ENCODE data around the gene ZNF260. TPM values are rescaled to one million over a fixed set of nuclear protein-coding genes. Genes with fewer than 3 reads are reported as not detected.

ZNF260 gene
- total RNA-seq, 2 donors from 2014 or later = 3.0 to 16.3 TPM

GRCh38 chr19:36528921-36529518, 949 bp upstream of the ZNF260 start:
- no peaks in the 10 kb centered on the region for H3K9me3 ChIP-seq
- no peak for TF ChIP-seq POLR2A (IDR thresholded peaks at IDR 0.05)
- no peak for TF ChIP-seq CTCF (IDR thresholded peaks at IDR 0.05)
- no peaks in the 10 kb centered on the region for H3K36me3 ChIP-seq (replicated peaks in 1 of 2; ENCODE audit: insufficient read depth in 1 of 2, low read depth in 2 of 2)
- intact Hi-C loops (cut with DNase I) = no loop called here
- WGBS, 2 donors = 4 to 11% methylated on average over 12 of the region's 12 CpGs
- peak; percentile 3 for ATAC-seq
- H3K27me3 ChIP-seq = no peaks in the 10 kb centered on the region
- peak in 2 of 4 donors; percentile 12 to 14 for DNase-seq
- H3K27ac ChIP-seq = peak overlapping the region; percentile 81 to 92 (median 86)
- peaks cover 22% of the 10 kb centered on the region for H3K4me1 ChIP-seq
- H3K4me3 ChIP-seq = peak overlapping the region; percentile 12 to 39

GRCh38 chr19:36527873-36528193, 238 bp downstream of the ZNF260 start:
- Histone ChIP-seq H3K9me3 (peaks cover 0 to 5% (median 0%) of the 10 kb centered on the region in 3 donors), H3K36me3 (replicated peaks in 1 of 2; ENCODE audit: insufficient read depth in 1 of 2, low read depth in 2 of 2) (peaks cover 0 to 4% of the 10 kb centered on the region in 2 donors), H3K4me3 (peak overlapping the region; percentile 39 to 54), H3K27ac (peak overlapping the region; percentile 81 to 92 (median 86)), H3K27me3 (no peaks in the 10 kb centered on the region), H3K4me1 (peaks cover 22% of the 10 kb centered on the region)
- no peak for ATAC-seq
- intact Hi-C loops (cut with DNase I) = no loop called here
- no peak for TF ChIP-seq POLR2A (IDR thresholded peaks at IDR 0.05)
- no peak for DNase-seq
- 1% methylated on average over 13 of the region's 13 CpGs for WGBS, 2 donors

GRCh38 chr19:36527341-36527740, 730 bp downstream of the ZNF260 start:
- Histone ChIP-seq H3K9me3 (peaks cover 0 to 9% (median 0%) of the 10 kb centered on the region in 3 donors), H3K36me3 (replicated peaks in 1 of 2; ENCODE audit: insufficient read depth in 1 of 2, low read depth in 2 of 2) (peaks cover 0 to 4% of the 10 kb centered on the region in 2 donors), H3K27ac (peak overlapping the region; percentile 81 to 92 (median 86)), H3K4me1 (peaks cover 22% of the 10 kb centered on the region), H3K27me3 (no peaks in the 10 kb centered on the region), H3K4me3 (peak overlapping the region; percentile 39 to 54)
- DNase-seq (no peak), ATAC-seq (no peak)
- WGBS, 2 donors = 4 to 13% methylated on average over 5 of the region's 5 CpGs
- intact Hi-C loops (cut with DNase I) = no loop called here
- no peak for TF ChIP-seq CTCF (IDR thresholded peaks at IDR 0.05)

- no peak for DNase-seq
- H3K9me3 ChIP-seq = peaks cover 0 to 9% (median 0%) of the 10 kb centered on the region in 3 donors
- WGBS, 2 donors = 81 to 83% methylated on average over 5 of the region's 5 CpGs
- intact Hi-C loops (cut with DNase I) = no loop called here
- no peak for ATAC-seq
- peaks cover 0 to 8% of the 10 kb centered on the region in 2 donors for H3K36me3 ChIP-seq (replicated peaks in 1 of 2; ENCODE audit: insufficient read depth in 1 of 2, low read depth in 2 of 2)
- TF ChIP-seq CTCF (IDR thresholded peaks at IDR 0.05) (no peak), POLR2A (IDR thresholded peaks at IDR 0.05) (no peak)
- H3K27me3 ChIP-seq = no peaks in the 10 kb centered on the region
- no peak overlapping the region for H3K4me3 ChIP-seq
- peaks cover 22% of the 10 kb centered on the region for H3K4me1 ChIP-seq
- no peak overlapping the region for H3K27ac ChIP-seq
Measured at GRCh38 chr19:36526581-36526980, 1.5 kb downstream of the ZNF260 start.

- no peak overlapping the region for H3K4me3 ChIP-seq
- no peak overlapping the region for H3K27ac ChIP-seq
- intact Hi-C loops (cut with DNase I) = no loop called here
- peaks cover 15% of the 10 kb centered on the region for H3K4me1 ChIP-seq
- H3K36me3 ChIP-seq (replicated peaks in 1 of 2; ENCODE audit: insufficient read depth in 1 of 2, low read depth in 2 of 2) = peaks cover 0 to 8% of the 10 kb centered on the region in 2 donors
- DNase-seq = no peak
- peaks cover 0 to 16% (median 0%) of the 10 kb centered on the region in 3 donors for H3K9me3 ChIP-seq
- 94 to 98% methylated on average over 4 of the region's 4 CpGs for WGBS, 2 donors
- no peak for TF ChIP-seq CTCF (IDR thresholded peaks at IDR 0.05)
- TF ChIP-seq POLR2A (IDR thresholded peaks at IDR 0.05) = no peak
- H3K27me3 ChIP-seq = no peaks in the 10 kb centered on the region
- ATAC-seq = no peak
Measured at GRCh38 chr19:36524617-36525016, 3.5 kb downstream of the ZNF260 start.

All from body of pancreas (tissue), 4 donors.